ENCODE data around the gene ASS1.

Gene ASS1

DNA sequence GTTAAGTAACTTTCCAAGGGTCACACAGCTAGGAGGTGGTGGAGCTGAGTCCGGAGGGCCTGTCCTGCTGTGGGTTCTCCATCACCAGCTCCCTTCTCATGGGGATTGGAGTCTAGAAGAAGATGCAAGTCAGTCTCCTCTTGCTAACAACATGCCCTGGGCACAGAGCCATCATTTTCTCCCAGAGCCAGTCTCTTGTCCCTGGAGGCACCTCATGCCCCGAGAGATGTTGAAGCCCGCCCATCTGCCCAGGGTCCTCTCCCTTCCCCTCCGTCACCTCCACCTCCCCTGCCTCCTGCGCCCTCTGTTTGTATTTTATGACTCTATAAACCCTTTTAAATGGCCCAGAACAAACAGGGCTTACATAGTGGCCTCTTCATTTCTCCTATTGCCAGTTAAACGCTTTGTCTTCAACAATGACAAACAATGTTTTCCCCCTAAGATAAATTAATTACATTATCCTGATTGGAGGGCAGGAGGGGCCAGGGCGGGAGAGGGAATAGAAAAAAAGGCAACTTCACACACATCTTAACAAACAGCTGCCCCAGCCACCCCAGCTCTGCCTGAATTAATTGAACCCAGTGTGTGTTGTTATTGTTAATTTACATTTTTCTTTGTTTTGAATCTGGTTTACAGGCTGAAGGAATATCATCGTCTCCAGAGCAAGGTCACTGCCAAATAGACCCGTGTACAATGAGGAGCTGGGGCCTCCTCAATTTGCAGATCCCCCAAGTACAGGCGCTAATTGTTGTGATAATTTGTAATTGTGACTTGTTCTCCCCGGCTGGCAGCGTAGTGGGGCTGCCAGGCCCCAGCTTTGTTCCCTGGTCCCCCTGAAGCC, 55.8 kb downstream of the ASS1 start:
- no peak for DNase-seq

DNA sequence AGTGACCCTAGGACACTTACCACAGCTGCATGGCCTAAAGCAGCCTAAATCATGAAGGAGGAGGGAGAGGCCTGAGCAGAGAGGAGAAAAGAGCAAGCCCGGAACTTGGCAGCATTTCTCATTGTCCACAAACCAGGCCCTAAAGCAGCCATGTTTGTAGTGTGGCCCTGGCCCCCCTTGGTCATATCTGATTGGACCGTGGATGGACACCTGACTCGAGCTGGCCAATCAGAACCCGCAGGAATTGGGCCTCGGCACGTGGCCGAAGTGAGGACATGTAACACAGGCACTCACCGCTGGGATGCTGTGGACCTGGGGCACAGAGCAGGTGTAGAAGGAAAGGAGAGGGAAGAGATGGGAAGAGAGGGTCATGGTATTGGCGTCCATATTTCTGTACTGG, 56.9 kb downstream of the ASS1 start:
- no peak for DNase-seq

DNA sequence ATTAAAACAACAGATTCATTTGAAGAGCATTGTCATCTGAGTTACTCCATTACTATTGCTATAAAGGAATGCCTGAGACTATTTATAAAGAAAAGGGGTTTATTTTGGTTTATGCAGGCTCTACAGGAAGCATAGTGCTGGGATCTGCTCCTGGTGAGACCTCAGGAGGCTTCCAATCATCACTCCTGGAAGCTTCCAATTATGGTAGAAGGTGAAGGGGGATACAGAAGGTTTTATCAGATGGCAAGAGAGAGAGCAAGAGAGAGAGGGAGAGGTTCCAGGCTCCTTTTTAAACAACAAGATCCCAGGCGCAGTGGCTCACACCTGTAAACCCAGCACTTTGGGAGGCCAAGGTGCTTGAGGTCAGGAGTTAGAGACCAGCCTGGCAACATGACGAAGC, 63.5 kb downstream of the ASS1 start:
- no peak for DNase-seq

DNA sequence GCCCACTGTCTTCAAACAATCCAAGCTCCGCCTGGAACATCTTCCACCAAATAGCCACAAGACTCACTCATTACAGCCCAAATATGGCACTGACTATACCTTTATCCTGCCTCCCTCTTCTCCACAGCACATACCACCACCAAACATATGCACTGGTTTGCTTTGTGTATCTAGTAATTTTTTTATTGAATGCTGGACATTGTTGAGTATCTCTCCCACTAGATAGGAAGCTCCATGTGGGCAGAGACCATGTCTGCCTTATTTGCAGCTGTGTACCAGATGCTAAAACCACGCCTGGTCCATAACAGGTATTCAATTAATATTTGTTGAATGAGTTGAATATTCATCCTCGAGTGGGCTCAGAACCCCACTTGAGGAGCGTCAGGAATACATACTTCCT, 67.4 kb downstream of the ASS1 start:
- DNase-seq = no peak

DNA sequence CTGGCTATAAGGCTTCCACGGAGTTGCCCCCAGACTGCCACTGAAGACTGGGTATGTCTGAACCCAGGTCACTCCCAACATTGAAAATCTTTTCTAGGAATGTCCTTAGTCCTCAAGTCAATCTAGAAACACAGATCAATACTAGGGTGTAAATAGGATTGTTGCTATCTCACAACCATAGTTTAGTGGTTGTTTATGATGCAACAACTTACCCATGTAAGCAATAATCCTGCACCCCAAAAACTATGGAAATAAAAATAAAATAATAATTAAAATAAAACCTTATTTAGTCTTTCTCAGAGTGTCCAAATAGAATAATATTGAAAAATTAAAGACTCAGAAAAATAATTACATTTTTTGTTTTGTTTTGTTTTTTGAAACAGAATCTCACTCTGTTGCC, 68.3 kb downstream of the ASS1 start:
- no peak for DNase-seq

DNA sequence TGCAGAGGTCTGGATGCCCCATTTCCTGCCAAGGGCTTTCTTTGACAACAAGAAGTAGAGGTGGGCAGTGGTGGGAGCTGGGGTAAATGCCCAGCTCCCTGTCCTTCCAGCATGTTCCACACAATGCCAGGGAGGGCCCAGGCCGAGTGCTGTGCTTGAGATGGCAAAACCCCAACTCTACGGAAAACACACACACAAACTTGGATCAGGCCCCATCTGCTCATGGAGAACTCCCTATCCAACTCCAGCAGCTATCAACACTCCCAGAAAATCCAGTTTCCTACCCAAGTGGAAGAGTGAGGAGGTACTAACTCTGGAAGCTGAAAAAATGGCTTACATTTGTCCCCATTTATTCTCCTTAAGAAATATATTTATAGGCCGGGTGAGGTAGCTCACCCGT, 73.5 kb downstream of the ASS1 start:
- no peak for DNase-seq

DNA sequence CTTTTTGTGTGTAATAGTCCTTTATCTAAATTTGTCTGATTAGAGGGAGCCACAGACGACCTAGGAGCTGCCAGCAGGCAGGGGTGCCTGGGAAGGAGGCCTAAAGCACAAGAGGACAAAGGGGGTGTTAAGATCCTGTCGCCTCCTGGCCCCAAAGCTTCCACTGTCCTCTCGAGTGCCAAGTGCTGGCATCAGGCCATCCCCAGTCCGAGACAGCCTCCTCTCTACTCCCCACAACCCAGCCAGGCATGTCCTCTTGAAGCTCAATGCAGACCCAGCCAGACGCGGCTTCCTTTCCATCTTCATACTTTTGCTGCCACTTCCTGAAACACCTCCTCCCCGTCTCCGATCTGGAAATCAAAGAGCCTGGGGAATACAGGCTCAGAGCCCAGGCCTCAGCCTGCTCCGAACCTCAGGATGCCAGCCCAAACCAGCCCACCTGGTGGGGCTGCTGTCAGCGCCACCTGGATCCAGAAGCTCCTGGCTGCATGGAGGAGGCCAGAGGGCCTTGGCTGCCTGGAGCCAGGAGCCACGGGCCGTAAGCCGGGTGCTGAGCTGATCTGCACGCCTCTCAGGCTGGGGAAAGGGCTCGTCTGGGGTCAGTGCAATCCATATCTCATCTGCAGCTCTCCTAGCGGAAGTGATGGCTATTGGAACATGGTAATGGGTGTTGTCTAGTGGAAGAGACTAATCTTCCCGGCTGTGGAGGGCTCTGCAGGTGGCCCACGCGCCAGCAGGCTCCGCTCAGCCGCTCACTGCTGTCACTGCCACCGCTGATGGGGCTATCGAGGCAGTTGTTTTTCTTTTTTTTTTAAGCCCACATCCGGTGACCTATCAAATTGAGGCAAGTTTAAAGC, 74.4 kb downstream of the ASS1 start:
- DNase-seq = peak; percentile 7

DNA sequence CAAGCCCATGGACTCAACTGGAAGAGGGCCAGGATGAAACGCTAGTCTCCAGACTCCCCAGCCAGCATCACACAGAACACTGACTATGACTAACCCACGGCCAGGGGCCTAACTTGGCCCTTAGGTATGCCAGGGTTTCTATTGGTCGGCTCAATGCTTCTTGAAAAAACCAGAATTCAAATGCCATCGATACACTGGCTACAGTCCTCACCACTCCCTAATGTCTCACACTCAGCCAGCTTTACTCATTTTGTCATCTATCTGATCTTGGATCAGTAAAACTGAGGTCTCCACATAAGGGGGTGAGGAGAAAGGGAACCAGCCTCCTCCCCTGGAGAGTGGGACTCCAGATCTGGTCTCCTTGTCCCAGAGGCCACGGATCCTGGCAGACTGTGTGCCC, 75.2 kb downstream of the ASS1 start:
- DNase-seq = no peak

DNA sequence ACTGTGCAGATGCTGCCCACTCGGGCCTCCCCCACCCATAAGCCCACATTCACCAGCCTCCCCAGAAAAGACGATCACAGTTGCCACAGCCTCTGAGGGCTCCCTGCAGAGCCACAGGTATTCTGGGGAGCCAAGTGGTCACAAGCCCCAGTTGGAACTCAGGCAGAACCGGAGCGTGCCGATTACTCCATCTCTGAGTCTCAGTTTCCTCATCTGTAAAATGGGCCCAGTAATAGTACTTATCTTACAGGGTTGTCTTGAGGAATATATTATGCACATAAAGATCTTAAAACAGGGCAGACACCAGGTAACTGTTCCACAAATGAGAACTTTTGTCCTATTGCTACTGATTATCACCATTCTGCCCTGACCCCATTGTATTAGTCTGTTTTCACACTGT, 77.0 kb downstream of the ASS1 start:
- DNase-seq = no peak

DNA sequence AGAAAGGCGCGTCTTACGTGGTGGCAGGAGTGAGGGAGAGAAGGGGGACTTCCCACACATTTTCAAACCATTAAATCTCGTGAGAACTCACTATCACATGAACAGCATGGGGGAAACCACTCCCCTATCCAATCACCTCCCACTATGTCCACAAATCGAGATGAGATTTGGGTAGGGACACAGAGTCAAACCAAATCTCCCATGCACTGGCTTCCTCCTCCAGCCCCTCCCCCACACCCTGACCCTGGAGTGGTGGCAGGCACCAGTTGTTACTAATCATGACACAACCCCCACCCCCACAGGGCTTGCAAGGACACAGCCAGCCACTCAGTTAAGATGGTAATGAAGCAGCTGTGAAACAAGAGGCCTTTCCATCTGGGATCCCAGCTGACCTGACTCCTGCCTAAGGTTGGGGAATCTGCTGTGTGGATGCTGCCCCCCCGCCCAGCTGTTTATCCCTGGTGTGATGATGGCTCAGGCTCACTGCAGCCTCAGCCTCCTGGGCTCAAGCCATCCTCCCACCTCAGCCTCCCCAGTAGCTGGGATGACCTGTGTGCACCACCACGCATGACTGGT, 77.6 kb downstream of the ASS1 start:
- no peak for DNase-seq

DNA sequence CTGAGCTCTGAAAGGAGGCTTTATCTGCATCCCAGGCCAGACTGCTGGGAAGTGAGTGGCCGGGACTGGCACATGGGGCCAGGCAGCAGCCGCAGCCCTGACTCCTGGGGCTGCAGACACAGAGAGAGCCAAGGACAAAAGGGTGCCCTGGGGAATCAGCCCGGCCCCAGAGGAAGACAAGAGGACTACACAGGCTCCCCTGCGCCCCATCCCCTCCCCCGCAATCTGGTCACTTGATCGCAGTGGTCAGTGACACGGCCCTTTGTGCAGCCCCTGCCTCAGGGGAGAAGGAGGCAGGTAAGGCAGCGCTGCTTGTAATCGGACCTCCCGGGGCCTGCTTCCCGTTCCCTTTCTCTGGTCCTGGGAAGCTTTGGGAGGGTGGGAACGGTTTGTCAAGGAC, 79.2 kb downstream of the ASS1 start:
- peak; percentile 10 for DNase-seq

DNA sequence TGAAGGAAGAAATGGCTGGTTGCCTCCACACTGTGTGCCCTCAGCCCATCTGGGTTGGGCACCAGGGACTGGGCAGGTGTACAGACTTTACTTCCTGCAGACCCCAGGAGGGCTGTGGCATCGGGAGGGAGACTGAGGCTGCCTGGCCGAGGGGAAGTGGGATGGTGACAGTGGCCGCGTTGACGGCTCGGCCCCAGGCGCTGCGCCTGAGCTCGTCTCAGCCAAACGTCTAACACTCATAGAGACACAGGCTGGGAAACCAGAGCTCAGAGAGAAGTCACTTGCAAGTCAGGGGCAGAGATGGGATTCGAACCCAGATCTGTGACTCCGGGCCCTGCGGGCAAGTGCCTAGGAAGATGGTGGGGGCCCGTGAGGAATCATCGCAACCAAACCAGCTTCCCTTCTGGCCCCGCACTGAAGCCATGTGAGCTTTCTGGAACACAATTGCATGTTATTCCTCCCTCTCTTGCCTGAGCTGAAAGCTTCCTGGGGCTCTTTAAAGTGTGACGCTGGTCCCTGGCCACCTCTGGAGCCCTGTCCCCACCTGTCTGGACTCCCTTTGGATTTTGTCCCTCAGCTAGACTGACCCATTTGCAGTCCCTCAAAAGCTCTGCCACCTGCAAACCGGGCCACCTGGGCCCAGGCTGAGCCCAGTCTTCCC, 81.6 kb downstream of the ASS1 start:
- no peak for DNase-seq

DNA sequence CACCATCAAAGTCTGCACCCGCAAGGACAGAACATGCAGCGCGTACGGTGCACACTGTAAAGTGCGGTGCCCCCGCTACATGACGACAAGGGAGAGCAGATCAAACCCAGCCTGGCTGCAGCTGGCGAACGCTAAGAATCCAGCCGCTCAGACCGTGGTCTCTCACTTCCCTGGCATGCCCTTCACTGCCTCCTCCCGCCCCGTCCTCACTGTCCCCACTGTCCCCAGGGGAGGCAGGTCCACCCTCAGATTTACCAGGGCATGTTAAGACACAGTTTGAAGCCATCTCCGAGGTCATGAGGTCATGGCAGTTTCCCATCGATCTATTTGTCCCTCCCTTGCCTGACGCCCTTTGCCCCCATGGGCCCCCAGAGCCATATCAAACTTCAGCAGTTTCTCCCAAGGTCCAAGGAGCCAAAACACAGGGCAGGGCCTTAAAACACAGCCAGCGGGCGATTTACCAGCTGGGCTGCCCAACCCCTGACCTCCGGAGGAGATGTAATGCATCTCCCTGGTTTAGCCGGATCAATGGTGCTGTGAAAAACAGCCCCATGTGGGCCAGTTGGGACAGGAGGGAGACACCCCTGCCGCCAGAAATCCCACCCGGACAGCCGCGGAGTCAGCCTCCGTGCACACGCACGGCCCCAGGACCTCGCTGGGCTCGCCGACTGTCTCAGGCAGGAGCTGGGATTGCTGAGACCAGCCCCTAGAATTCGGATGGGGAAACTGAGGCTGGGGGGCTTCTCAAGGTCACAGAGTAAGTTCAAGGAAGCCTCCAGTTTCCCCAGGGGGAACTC, 82.3 kb downstream of the ASS1 start:
- no peak for DNase-seq

DNA sequence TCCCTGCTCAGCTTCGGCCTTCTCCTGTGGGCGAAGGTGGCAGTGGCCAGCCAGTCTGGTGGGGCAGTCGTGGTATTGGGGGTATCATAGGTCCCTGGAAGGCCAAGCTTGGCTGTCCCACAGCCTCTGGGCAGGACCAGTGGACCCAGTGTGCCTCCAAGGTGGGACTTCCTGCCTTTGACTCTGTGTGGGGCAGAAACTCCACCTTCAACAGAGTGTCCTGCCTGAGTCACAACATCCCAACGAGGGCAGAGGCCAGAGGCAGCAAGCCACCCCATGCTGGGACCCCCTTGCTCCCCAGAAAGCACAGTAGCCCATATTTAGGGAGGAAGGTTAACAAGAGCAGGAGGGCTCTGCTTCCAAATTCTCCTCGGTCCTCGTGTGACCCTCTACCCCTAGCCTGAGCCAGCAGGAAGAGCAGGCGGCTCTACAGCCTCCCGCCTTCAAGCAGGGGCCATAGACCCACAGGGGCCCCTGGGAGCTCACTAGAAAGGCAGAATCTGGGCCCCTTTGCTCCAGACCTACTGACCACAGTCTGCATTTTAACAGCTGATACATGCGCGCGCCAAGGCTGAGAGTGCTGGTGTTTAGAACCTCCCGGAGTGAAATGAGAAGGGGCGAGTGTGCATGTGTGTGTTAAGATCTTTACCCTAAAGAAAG, 83.0 kb downstream of the ASS1 start:
- no peak for DNase-seq

DNA sequence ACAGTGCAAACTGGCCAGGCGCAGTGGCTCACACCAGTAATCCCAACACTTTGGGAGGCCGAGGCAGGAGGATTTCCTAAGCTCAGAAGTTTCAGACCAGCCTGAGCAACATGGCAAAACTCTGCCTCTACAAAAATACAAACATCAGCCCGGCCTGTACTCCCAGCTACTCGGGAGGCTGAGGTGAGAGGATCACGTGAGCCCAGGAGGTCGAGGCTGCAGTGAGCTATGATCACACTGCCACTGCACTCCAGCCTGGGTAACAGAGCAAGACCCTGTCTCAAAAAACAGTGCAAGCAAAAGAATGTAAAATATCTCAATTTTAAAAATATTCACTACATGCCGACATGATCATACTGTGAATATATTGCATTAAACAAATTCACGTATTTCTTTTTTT, 83.9 kb downstream of the ASS1 start:
- no peak for DNase-seq

DNA sequence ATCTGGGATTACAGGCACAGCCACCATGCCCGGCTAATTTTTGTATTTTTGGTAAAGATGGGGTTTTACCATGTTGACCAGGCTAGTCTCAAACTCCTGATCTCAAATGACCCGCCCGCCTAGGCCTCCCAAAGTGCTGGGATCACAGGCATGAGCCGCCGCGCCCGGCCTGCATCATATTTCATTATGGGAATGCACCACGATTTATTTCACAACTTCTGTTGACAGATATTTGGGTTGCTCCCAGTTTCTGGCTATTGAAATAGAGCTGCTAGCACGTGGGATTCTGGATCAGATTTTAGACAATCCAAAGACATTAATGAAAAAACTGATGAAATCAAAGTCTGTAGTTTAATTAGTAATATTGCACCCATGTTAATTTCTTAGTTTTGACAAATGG, 86.2 kb downstream of the ASS1 start:
- no peak for DNase-seq

DNA sequence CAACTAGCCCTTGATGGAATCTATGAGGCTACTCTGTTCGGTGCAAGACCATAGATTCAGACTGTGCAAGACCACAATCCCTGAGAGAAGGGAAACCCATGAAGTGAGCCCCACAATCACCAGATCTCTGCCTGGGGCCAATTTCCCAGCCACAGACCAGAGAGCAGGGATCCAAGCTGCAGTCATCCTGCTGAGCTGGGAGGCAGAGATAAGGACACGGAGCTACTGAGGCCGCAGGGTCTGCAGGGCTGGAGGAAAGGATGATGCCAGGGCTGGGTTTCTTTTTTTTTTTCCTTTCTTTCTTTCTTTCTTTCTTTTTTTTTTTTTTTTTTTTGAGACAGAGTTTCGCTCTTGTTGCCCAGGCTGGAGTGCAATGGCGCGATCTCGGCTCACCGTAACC, 86.9 kb downstream of the ASS1 start:
- DNase-seq = no peak

DNA sequence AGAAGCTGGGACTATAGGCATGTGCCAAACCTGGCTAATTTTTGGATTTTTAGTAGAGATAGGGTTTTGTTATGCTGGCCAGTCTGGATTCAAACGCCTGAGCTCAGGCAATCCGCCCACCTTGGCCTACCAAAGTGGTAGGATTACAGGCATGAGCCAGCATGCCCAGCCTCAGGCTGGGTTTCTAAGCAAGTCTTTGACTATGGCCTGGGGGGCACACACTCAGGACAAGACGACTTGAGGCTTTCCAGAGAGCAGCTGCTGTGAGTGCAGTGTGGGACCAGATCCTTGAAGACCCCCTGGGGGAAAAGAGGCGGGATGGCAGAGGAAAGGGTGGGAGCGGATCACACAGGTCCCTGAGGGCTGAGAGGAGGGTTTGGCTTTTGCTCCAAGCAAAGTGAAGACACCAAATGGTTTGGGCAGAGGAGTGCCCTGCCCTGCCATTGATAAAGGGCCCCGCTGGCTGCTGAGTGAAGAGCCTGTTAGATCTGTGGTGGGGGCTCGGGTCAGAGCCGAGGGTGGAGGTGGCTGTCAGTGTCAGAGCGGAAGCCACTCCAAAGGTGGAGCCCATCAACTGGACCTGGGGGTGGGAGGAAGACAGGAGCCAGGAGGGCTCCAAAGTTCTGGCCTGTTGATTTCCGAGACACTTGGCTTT, 87.8 kb downstream of the ASS1 start:
- no peak for DNase-seq

DNA sequence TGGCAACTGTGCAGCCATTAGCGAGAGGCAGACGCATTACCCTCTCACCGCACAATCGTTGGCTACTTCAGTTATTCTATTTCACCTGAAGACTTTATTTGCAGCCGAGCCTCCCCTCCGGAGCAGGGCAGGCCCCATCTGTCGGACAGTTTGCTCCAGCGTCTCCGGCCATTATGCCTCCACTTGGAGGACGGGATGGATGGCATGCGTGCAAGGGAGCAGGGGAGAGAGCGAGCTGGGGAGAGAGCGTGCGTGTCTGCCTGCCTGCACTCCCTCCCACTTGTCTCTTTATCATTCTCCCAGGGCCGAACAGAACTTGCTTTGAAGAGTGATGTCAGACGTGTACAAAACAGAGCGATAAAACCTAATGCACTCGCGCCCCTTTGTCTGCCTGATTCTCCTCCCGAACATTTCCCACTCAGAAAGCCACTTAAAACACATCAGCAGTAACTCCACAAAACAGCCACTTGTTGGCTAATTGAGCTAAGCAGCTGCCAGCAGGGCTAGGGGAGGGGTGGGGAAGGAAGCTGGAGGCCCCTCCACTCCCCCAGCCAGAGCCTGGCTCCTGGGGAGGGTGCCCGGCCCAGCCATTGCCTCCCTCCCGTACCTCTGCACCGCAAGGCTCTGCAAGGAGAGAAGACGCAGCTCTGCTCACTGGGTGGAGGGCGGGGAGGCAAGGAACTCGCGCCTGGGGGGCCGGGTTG, 91.2 kb downstream of the ASS1 start:
- DNase-seq = peak; percentile 59

DNA sequence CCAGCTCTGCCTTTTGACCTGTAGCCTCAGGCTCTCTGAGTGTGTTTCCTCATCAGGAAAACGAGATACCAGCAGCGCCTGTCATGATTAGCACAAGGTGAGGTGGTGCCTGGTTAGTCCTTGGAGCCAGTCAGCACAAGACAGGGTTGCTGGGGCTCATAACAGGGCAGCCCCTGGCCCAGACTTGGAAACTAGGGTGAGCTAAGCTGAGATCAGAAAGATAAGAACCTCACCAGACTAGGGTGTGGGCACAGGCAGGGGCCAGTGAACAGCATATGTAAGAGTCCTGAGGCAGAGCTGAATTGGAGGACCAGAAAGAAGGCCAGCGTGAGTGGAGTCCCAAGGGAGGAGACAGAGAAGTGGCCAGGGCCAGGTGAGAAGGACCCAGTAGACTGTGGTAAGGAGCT, 91.9 kb downstream of the ASS1 start:
- no peak for DNase-seq

All from NCI-H146 (cell line).